Measurements from ENCODE around the gene CDC6. TPM values are rescaled to one million over a fixed set of nuclear protein-coding genes. Genes with fewer than 3 reads are reported as not detected.
A peak's percentile ranks its signal among the peaks of the same experiment; 100 is the strongest.

Gene CDC6
- total and polyA plus RNA-seq, 4 donors: 6.7 to 12.9 (median 11.0) TPM

GRCh38 chr17:40320756-40321523, 33.3 kb downstream of the CDC6 start:
- no peaks in the 10 kb centered on the region for H3K27me3 ChIP-seq (ENCODE audit: control insufficient read depth, insufficient read depth, low read length)
- no peaks in the 10 kb centered on the region for H3K9me3 ChIP-seq (ENCODE audit: control insufficient read depth, insufficient read depth, low read length)
- peaks cover 14% of the 10 kb centered on the region for H3K36me3 ChIP-seq (ENCODE audit: control insufficient read depth, insufficient read depth, low read length)
- H3K27ac ChIP-seq (ENCODE audit: low read depth, low read length): peak overlapping the region; percentile 61
- no peak overlapping the region for H3K4me3 ChIP-seq (ENCODE audit: low read depth, low read length)
- WGBS (ENCODE audit: insufficient coverage): 20% methylated on average over 3 of the region's 19 CpGs
- DNase-seq (ENCODE audit: low read depth in 4 of 6, low spot score in 6 of 6): peak in 1 of 6 donors; percentile 57
- peaks cover 97% of the 10 kb centered on the region for H3K4me1 ChIP-seq (ENCODE audit: control insufficient read depth, insufficient read depth, low read length)

- Histone ChIP-seq H3K9me3 (ENCODE audit: control insufficient read depth, insufficient read depth, low read length) (no peaks in the 10 kb centered on the region), H3K4me1 (ENCODE audit: control insufficient read depth, insufficient read depth, low read length) (peaks cover 97% of the 10 kb centered on the region), H3K36me3 (ENCODE audit: control insufficient read depth, insufficient read depth, low read length) (peaks cover 16% of the 10 kb centered on the region), H3K27me3 (ENCODE audit: control insufficient read depth, insufficient read depth, low read length) (no peaks in the 10 kb centered on the region), H3K27ac (ENCODE audit: low read depth, low read length) (peak overlapping the region; percentile 43), H3K4me3 (ENCODE audit: low read depth, low read length) (peak overlapping the region; percentile 3)
- DNase-seq (ENCODE audit: low read depth in 4 of 6, low spot score in 6 of 6): peak in 1 of 6 donors; percentile 8
- whole genome bisulfite sequencing (ENCODE audit: insufficient coverage): no CpG with 5 or more reads among the region's 4 CpGs
Measured at GRCh38 chr17:40321524-40321929, 33.8 kb downstream of the CDC6 start.

GRCh38 chr17:40321961-40322357, 34.3 kb downstream of the CDC6 start:
- 23% methylated on average over 2 of the region's 4 CpGs for WGBS (ENCODE audit: insufficient coverage)
- no peaks in the 10 kb centered on the region for H3K27me3 ChIP-seq (ENCODE audit: control insufficient read depth, insufficient read depth, low read length)
- H3K4me3 ChIP-seq (ENCODE audit: low read depth, low read length): peak overlapping the region; percentile 3
- H3K36me3 ChIP-seq (ENCODE audit: control insufficient read depth, insufficient read depth, low read length): peaks cover 17% of the 10 kb centered on the region
- H3K4me1 ChIP-seq (ENCODE audit: control insufficient read depth, insufficient read depth, low read length): peaks cover 97% of the 10 kb centered on the region
- DNase-seq (ENCODE audit: low read depth in 4 of 6, low spot score in 6 of 6): peak in 1 of 6 donors; percentile 62
- H3K9me3 ChIP-seq (ENCODE audit: control insufficient read depth, insufficient read depth, low read length): no peaks in the 10 kb centered on the region
- peak overlapping the region; percentile 43 for H3K27ac ChIP-seq (ENCODE audit: low read depth, low read length)

GRCh38 chr17:40322358-40323315, 35.0 kb downstream of the CDC6 start:
- 27% methylated on average over 11 of the region's 19 CpGs for WGBS (ENCODE audit: insufficient coverage)
- H3K4me1 ChIP-seq (ENCODE audit: control insufficient read depth, insufficient read depth, low read length): peaks cover 97% of the 10 kb centered on the region
- H3K27me3 ChIP-seq (ENCODE audit: control insufficient read depth, insufficient read depth, low read length): no peaks in the 10 kb centered on the region
- H3K27ac ChIP-seq (ENCODE audit: low read depth, low read length): peak overlapping the region; percentile 59
- DNase-seq (ENCODE audit: low read depth in 4 of 6, low spot score in 6 of 6): peak in 2 of 6 donors; percentile 78 to 80
- H3K36me3 ChIP-seq (ENCODE audit: control insufficient read depth, insufficient read depth, low read length): peaks cover 17% of the 10 kb centered on the region
- peak overlapping the region; percentile 3 for H3K4me3 ChIP-seq (ENCODE audit: low read depth, low read length)
- H3K9me3 ChIP-seq (ENCODE audit: control insufficient read depth, insufficient read depth, low read length): no peaks in the 10 kb centered on the region

- DNase-seq (ENCODE audit: low read depth in 4 of 6, low spot score in 6 of 6): peak in 1 of 6 donors; percentile 42
- 57% methylated on average over 6 of the region's 10 CpGs for WGBS (ENCODE audit: insufficient coverage)
- Histone ChIP-seq H3K27ac (ENCODE audit: low read depth, low read length) (peak overlapping the region; percentile 59), H3K27me3 (ENCODE audit: control insufficient read depth, insufficient read depth, low read length) (no peaks in the 10 kb centered on the region), H3K36me3 (ENCODE audit: control insufficient read depth, insufficient read depth, low read length) (peaks cover 11% of the 10 kb centered on the region), H3K9me3 (ENCODE audit: control insufficient read depth, insufficient read depth, low read length) (no peaks in the 10 kb centered on the region), H3K4me1 (ENCODE audit: control insufficient read depth, insufficient read depth, low read length) (peaks cover 92% of the 10 kb centered on the region), H3K4me3 (ENCODE audit: low read depth, low read length) (peak overlapping the region; percentile 1)
Measured at GRCh38 chr17:40323391-40324381, 36.0 kb downstream of the CDC6 start.

GRCh38 chr17:40325156-40326013, 37.7 kb downstream of the CDC6 start:
- no peaks in the 10 kb centered on the region for H3K9me3 ChIP-seq (ENCODE audit: control insufficient read depth, insufficient read depth, low read length)
- WGBS (ENCODE audit: insufficient coverage): 77% methylated on average over 6 of the region's 13 CpGs
- peaks cover 83% of the 10 kb centered on the region for H3K4me1 ChIP-seq (ENCODE audit: control insufficient read depth, insufficient read depth, low read length)
- no peak overlapping the region for H3K27ac ChIP-seq (ENCODE audit: low read depth, low read length)
- DNase-seq (ENCODE audit: low read depth in 4 of 6, low spot score in 6 of 6): no peak
- no peaks in the 10 kb centered on the region for H3K27me3 ChIP-seq (ENCODE audit: control insufficient read depth, insufficient read depth, low read length)
- no peak overlapping the region for H3K4me3 ChIP-seq (ENCODE audit: low read depth, low read length)
- H3K36me3 ChIP-seq (ENCODE audit: control insufficient read depth, insufficient read depth, low read length): peaks cover 13% of the 10 kb centered on the region

- no peaks in the 10 kb centered on the region for H3K27me3 ChIP-seq (ENCODE audit: control insufficient read depth, insufficient read depth, low read length)
- no peak for DNase-seq (ENCODE audit: low read depth in 4 of 6, low spot score in 6 of 6)
- H3K27ac ChIP-seq (ENCODE audit: low read depth, low read length): no peak overlapping the region
- no peaks in the 10 kb centered on the region for H3K9me3 ChIP-seq (ENCODE audit: control insufficient read depth, insufficient read depth, low read length)
- H3K4me1 ChIP-seq (ENCODE audit: control insufficient read depth, insufficient read depth, low read length): peaks cover 83% of the 10 kb centered on the region
- H3K36me3 ChIP-seq (ENCODE audit: control insufficient read depth, insufficient read depth, low read length): peaks cover 17% of the 10 kb centered on the region
- 86% methylated on average over 7 of the region's 17 CpGs for WGBS (ENCODE audit: insufficient coverage)
- H3K4me3 ChIP-seq (ENCODE audit: low read depth, low read length): no peak overlapping the region
Measured at GRCh38 chr17:40326014-40326831, 38.5 kb downstream of the CDC6 start.

- Histone ChIP-seq H3K27ac (ENCODE audit: low read depth, low read length) (no peak overlapping the region), H3K4me1 (ENCODE audit: control insufficient read depth, insufficient read depth, low read length) (peaks cover 83% of the 10 kb centered on the region), H3K9me3 (ENCODE audit: control insufficient read depth, insufficient read depth, low read length) (no peaks in the 10 kb centered on the region), H3K36me3 (ENCODE audit: control insufficient read depth, insufficient read depth, low read length) (peaks cover 20% of the 10 kb centered on the region), H3K4me3 (ENCODE audit: low read depth, low read length) (no peak overlapping the region), H3K27me3 (ENCODE audit: control insufficient read depth, insufficient read depth, low read length) (no peaks in the 10 kb centered on the region)
- DNase-seq (ENCODE audit: low read depth in 4 of 6, low spot score in 6 of 6): no peak
- 88% methylated on average over 1 of the region's 1 CpG for WGBS (ENCODE audit: insufficient coverage)
Measured at GRCh38 chr17:40326832-40327199, 39.1 kb downstream of the CDC6 start.

Data from spinal cord (tissue), 10 donors.